GM19468 (cell line): ENCODE measurements around the gene CNTN6.

Source experiments
- ATAC-seq: cut with Tn5 transposase; IDR thresholded peaks from one replicate; pipeline ENCODE4 v1.9.1; 2021; ENCODE audit warnings: mild to moderate bottlenecking, moderate library complexity, moderate number of reproducible peaks; ENCODE audit not compliant: unreplicated experiment; ENCODE audit errors: extremely low read depth

Gene CNTN6

DNA sequence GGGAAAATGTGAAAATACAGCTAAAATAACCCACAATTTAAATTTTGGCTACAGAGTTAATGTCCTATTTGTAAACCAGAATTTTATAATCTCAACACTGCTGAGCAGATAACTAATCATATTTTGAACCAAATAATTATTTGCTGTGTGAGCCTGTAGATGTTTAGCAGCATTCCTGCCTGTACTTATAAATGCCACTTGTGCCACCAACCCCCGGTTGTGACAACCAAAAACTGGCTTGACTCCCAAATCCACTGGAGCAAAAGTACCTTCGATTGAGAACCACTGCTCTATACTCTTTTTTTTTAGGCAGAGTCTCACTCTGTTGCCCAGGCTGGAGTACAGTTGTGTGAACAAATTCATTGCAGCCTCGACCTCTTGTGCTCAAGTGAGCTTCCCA lies 78.5 kb downstream of the CNTN6 start:
- ATAC-seq = no peak

DNA sequence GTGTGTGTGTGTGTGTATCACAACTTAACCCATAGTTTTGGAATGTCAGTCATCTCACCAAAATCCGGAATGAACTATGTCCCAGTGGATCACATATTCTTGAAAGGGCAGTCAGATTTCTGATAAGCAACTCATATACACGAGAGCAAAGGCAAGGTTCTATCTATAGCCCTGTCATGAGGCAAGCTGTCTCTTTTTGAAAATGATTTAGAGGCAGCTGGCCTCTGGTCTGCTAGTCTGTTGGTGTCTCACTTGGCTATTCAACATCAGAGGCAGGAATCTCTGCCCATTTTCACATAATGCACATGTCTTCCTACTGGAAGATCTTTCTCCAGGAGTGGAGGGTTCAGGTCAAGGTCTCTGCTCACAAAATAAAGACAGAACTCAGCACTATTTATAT lies 79.8 kb downstream of the CNTN6 start:
- no peak for ATAC-seq

DNA sequence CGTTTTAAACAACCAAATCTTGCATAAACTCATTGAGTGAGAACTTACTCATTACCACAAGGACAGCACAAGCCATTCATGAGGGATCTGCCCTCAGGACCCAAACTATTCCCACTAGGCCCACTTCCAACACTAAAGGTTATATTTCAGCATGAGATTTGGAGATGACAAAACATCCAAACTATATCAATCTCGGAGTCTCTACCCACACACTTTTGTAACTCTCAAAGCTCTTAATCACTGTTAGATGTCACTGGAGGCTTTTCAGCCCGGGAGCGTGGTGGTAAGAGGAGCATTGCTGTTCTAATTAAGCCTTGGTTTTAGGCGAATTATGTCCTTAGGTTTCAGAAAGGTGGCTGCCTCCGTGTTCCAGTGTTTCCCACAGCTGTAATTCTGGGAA lies 86.3 kb downstream of the CNTN6 start:
- no peak for ATAC-seq

DNA sequence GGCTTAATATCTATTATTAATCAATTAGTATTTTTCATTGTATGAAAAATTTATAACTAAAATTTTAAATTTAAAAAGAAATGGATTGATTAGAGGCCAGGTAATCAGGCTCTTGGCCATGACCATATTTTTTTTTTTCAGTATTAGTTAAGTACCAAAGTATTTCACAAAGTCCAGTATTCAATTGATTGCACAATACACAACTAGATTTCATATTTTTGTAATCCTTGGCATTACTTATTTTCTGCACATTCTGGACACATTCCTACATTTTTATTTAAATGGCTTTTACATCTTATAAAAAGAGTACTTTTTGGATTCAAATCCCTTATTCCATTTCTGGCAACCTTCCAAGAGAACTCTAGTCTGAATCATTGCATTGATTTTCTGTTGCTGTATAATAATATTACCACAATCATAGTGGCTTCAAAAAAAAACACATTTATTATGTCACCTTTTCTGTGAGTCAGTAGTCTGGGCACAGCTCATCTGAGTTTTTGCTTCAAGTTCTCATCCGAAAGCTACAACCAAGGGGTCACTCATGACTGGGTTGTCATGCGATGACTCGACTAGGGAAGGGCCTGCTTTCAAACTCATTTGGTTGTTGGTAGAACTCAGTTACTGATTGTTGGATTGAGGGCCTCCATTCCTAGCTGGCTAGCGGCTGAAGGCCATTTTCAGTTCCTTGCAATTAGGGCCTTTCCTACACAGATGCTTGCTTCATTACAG lies 90.7 kb downstream of the CNTN6 start:
- ATAC-seq = no peak

DNA sequence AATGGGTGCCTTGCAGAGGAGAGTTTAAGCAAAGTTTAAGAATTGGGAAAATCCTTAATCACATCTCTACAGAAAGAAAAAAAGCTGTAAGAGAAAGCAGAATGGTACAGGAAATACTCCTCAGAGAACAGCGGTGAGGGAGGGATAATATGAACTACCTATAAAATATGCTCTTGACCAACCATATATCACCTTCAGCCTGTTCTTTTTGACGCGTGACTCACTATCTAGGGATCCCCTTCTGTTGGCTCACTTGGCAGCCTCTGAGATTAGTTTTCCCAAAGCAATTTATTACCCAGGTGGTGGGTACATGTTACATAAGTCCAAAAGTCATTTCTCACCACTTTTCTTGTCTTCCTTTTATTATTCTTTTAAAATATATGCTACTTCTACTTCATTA lies 97.7 kb downstream of the CNTN6 start:
- no peak for ATAC-seq

DNA sequence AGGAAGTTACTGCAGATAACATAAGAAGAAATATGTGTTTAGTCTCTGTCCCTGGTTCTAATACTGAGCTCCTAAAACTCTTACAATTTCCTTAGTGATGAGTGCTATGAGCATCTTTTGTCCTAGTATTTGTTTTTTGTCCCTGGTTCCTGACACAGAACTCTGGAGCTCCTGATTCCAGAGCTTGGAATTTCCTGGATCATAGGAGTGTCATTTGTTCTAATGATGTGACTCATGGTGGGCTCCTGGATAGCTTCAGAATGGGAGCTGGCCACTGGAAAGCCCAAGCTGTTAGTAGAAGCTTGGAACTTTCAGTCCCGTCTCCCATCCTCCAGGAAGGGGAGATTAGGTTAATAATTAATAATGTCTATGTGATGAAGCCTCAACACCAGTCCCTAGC lies 98.2 kb downstream of the CNTN6 start:
- ATAC-seq = no peak

DNA sequence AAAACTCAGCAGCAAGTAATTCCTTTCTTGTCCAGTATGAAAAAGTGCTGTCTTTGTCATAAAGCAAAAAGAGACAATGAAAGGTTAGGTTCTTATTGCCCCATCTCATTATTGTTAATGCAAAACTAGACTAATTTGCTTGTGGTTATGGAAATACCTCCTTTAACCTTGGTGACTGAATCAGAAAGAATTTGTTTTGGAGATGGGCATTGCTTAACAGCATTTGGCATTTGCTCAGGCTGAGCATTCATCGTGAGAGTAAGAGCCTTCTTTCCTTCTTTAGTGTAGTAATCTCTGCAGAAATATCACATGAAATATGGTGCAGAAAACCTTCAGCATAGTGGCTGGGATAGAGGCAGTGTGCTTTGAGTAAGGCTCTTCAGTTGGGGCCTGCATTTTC lies 103.1 kb downstream of the CNTN6 start:
- ATAC-seq = no peak

DNA sequence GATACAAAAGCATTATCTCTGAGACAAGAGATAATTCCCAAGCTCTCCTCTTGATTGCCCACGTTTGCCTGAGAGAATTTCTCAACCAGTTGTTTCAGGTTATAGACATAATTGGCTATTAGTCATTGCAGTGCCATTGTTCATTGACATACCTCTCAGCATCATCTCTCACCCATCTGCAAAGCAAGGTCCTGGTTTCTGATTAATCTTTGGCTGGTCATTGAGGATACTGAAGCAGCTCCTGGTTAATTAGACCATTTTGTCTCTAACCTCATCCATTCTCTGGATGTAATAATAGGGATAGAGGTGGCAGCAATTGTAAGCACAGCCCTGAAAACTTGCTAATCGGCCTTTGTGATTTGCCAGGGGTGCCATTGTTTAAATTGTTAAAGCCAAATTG lies 104.2 kb downstream of the CNTN6 start:
- no peak for ATAC-seq

DNA sequence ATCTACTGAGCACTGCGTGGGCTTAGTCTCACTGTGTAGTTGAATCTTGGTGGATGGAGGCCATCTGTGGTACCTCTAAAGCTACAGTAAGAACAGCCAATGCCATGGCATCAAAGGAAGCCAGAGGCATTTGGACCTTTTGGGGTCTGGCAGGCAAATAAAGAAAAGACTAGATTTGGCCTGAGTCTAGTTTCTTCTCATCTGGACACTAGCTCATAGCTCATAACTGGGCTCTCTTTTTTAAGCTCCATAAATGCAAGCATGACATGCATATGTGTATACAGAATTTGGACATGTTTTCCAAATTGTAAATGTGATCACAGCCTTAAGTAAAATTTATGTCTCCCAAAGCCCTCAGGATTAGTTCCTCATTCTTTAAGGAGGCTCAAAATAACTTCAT lies 107.5 kb downstream of the CNTN6 start:
- ATAC-seq = no peak

DNA sequence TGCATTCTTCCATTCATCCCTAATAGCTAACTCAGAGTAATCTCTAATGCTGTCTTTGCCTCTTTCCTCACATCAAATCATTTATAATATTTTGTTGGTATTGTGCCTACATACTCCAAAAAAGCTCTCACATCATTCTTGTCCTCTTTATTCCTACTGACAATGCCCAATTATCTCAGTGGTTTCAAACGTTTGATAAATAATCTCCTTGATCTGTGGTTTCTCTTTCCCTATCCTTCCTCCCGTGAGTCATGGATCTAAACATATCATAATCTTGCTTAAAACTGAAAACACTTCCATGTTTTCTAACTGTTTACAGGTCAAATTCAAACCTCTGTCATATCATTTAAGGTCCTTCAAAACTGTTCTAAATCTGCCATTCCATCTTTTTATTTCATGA lies 115.1 kb downstream of the CNTN6 start:
- no peak for ATAC-seq

DNA sequence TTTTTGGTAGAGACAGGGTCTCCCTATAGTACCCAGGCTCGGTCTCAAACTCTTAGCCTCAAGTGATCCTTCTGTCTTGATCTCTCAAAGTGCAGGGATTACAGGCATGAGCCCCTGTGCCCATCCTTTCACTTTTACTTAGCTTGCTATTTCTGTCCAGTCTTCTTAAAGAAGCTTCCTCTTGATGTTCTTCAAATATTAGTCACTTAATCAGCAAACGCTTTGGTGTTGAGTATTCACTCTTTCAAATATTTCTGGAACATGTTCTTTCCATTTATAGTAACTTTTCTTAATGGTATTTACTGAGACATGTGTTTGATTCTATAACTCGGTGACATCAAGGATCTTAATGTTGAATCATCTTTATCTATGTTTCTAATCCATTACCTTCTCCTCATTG lies 122.1 kb downstream of the CNTN6 start:
- no peak for ATAC-seq

DNA sequence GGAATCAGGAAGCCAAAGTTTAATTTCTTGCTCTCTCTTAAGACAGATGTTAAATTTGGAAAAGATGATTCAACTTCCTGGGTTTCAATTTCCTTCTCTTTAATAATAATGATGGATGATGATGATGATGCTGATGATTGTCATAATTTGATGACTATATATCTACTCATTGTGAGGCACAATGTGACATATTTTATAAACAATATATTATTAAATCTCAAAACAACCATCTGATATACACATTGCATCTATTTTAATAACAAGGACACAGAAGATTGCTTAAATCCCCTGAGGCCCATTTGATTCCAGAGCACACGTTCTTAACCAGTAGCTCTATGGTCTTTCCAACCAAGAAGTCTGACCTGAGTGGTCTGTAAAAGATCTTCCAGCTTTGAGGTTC lies 124.0 kb downstream of the CNTN6 start:
- no peak for ATAC-seq

DNA sequence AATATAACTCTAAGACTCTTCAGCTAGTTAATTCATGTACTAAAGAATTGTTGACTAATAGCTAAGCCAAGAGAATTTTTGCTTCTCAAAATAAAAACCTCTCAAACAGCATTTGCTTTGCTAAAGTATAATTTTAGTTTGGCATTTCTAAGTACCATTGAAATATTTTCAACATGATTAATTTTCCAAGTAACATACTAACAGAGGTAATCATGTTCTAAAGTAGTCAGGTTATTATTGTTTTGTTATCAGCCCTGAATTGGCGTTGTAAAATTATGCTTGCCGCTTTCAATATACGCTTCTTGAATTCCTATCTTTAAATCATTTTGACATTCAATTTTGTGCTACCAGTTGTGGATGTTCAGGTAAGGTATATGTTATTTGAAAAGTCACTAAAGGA lies 134.3 kb downstream of the CNTN6 start:
- ATAC-seq = no peak

DNA sequence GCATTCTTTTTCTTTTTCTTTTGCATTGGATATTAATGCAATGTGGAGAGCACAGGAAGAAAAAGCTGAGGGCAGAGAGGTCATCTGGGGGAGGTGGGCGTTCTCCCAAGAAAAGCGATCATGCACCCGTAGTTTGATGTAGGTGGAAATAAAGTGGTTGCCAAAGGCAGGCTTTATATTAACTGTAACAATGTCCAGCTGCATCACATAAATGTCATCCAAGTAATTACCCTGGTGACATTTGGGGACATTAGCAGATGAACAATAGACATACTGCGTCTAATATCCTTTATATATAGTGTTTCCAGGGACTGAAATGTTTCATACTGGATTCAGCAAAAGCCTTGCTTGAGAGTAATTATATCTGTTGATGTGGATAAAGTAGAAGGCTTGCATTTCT lies 135.5 kb downstream of the CNTN6 start:
- no peak for ATAC-seq

DNA sequence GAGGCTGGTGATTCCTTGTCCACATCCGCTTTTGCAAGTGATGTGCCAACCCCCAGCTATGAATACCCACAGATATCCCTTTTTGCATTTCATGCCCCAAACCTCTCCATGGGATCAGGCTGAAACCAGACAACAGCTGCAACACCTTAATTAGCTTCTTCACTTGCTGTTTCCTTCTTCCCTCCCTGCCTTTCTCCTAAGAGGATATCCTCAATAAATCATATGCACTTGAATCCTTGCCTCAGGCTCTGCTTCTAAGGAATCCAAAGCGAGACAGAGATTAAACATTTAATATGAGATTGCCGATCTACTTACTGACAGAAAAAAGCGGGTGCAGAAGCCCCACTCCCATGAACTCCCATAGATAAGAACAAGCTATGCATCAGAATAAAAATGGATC lies 138.1 kb downstream of the CNTN6 start:
- no peak for ATAC-seq

DNA sequence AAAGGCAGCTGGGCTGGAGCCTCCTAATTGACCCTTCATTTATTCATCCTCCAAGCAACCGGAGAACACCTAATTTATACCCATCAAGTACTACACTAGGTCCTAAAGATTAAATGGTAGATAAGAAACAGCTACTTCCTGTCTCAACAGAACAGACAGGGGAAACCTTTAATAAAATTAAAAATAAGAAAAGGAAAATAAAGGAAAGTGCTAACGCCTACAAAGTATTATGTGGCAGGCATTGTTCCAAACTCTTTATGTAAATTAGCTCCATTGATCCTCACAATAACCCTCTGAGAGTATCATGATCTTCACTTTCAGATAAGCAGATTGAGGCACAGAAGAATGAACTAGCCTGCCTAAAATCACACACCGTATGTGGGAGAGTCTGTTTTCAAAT lies 139.5 kb downstream of the CNTN6 start:
- no peak for ATAC-seq

DNA sequence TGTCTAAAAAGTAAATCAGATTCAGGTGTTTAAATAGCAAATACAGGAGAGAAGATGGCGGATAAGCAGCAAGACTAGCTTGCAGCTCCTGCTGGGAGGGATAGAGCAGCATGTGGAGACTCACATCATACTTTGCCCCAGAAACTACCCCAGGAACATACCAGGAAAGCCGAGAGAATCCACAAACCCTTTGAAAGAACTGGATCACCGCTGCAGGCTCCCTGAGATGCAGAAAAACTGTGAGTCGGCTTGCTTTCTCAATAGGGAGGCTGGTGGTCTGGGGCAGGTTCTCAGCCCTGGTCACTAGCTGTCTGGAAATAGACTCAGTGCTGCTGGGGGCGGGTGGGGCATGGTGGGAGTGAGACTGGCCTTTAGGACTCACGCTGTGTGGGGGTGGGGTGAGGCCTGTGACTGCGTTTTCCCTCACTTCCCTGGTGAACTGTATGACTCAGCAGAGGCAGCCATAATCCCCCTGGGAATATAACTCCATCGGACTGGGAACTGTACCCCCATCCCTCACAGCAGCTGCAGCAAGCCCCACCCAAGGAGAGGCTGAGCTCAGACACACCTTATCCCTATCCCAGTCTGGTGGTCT lies 142.8 kb downstream of the CNTN6 start:
- ATAC-seq = no peak

DNA sequence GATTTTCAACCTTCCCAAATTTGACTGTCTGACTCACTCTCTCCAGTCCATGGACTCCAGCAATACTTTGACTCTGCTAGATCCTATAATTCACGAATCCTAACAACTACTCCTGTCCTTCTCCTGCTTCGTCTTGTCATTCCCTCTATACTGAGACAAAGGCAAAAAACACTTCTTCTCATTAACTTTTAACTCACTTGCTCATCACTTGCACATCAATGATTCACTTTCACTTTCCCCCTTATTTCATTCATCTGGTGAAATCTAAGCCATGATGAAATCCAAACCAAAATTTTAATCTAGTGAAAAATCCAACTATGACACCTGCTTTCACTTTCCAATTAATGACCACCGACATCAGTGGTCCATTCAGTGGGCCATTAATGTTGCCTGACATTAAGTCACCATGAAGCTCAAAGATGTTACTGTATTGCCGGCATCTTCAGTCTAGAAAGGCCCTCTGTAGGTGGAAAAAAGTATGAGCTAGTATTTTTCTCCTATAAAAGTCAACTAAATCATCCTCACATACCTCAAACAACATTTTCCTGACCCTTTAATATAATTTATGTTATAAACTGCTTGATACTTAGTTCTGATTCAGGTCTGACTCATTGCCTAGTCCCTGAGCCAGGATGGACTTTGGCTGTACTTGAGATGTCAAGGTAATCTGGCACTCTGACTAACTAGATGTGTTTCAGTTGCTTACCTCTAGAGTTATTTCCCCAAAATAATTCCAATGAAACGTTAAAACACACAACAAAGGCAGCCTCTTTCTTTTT lies 158.6 kb downstream of the CNTN6 start:
- no peak for ATAC-seq

DNA sequence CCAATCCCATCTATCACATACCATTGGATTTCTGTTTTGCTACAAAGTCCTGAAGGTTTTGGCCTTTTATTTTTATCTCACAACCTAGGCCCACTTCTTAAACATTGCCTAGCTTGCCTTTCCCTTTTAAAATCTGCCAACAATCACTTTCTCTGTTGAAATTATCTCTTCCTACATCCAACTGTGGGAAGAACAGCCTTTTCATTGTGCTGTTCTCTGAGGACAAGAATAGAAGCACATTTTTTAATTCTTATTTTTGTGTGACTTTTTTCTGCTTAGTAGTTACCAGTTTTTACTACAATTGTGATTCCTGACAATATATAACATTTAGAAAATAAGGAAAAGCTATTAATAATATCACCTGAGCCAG lies 159.2 kb downstream of the CNTN6 start:
- ATAC-seq = no peak

DNA sequence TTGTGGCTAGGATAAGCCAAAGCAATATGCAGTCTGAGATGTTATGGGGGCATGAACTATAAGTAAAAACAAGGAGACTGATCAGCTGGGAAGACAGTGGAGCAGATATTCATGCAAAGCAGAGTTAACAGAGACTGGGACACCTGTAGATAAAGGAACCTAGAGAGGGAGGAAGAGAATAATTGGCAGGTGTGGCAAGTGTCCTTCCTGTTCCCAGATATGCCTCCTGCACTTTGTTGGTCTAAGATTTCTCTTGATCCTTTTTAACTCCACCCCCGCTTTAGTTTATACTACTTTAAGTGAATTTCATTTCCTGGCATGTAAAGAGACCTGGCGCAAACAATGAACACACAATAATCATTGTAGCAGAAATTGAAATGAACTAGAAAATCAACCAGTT lies 169.4 kb downstream of the CNTN6 start:
- ATAC-seq = no peak

DNA sequence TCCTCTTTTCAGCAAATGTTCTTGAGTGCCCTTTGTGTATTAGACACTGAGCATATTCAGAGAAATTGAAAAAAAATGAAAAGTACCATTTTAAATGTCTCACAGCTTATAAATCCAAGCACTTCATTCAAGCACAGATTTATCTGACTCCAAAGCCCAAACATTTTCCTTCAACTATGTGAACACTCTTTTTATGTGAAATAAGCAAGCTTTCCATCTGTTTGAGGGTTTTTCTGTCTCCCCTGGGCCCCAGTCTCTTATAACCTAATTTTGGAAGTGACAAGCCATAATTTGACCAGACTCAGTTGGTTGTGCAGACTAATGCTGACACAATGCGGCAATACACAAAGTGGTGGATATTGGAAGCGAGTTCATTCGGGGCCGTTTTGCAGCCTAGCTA lies 170.3 kb downstream of the CNTN6 start:
- no peak for ATAC-seq

DNA sequence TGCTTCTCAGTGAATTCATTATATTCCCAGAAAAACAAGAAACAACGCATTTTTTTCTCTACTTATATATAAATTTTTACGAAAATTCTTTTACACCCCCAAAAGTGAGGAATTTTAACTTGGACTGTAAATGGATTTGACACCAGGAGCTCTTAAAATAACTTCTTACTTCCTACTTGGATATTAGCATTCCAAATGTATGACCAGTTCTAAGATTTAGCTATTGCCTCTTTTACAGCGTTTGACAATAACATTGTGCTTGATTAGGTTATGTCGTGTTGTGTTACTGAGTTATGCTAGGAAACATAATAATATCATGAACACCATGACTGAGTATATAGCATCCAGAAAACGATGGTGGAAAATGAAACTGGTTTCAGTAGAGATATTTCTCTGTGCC lies 177.0 kb downstream of the CNTN6 start:
- ATAC-seq = no peak
